Transverse colon (tissue), 4 donors: Measurements from ENCODE around the gene ICE2. TPM values are rescaled to one million over a fixed set of nuclear protein-coding genes. Genes with fewer than 3 reads are reported as not detected.

ENCODE experiments used
- DNase-seq: peaks from one replicate; pipeline ENCODE4 v3.0.0-alpha.2; 2019
- H3K27ac ChIP-seq, 4 donors: fragments of 200-600 bp; sonication (generic); 2 replicates each; pipeline ENCODE4 v1.5.1; 2016 to 2018; ENCODE audit warnings: inconsistent platforms in 4 of 4
- H3K27me3 ChIP-seq: fragments of 200-600 bp; sonication (generic); 2 replicates; pipeline ENCODE4 v1.5.1; 2017; ENCODE audit warnings: inconsistent platforms
- H3K36me3 ChIP-seq, 4 donors: fragments of 200-600 bp; sonication (generic); 2 replicates each; pipeline ENCODE4 v1.5.1; 2017 to 2019; ENCODE audit warnings: inconsistent platforms in 4 of 4
- H3K4me1 ChIP-seq, 4 donors: fragments of 200-600 bp; sonication (generic); 2 replicates each; pipeline ENCODE4 v1.5.1; 2017 to 2020; ENCODE audit warnings: inconsistent platforms in 4 of 4
- H3K4me3 ChIP-seq, 4 donors: fragments of 200-600 bp; sonication (generic); 1 replicate in 1 of 4; 2 replicates in 3 of 4; pipeline versions ENCODE4 v1.5.1 to v1.6.1; 2017 to 2019; ENCODE audit warnings: inconsistent platforms in 4 of 4
- H3K9me3 ChIP-seq, 2 donors: fragments of 200-600 bp; sonication (generic); 2 replicates each; pipeline ENCODE4 v1.5.1; 2017 to 2019; ENCODE audit warnings: inconsistent platforms in 2 of 2
- EP300 ChIP-seq: sonication (generic); formaldehyde crosslinking; IDR thresholded peaks from one replicate; pipeline ENCODE4 v1.6.1; 2017; ENCODE audit warnings: antibody characterized with exemption, low read depth
- POLR2A ChIP-seq: fragments of 450-650 bp; IDR thresholded peaks from one replicate; pipeline ENCODE4 v1.6.1; 2016; ENCODE audit warnings: antibody characterized with exemption, mild to moderate bottlenecking, moderate library complexity
- POLR2AphosphoS5 ChIP-seq, 3 donors: sonication (generic); formaldehyde crosslinking; IDR thresholded peaks; one replicate each; pipeline ENCODE4 v1.6.1; 2016; ENCODE audit warnings: antibody characterized with exemption in 3 of 3
- WGBS, 2 donors: methylation state at CpG; one replicate each; pipeline ENCODE4 v1.1.5; 2018; ENCODE audit warnings: low coverage in 1 of 2; 5-methylcytosine and 5-hydroxymethylcytosine counted together
- in situ Hi-C, 4 donors: fragments of 200-750 bp; cut with MboI; loops; one replicate each; pipeline versions ENCODE4 v1.15.0 to v1.15.1; 2017; ENCODE audit warnings: low sequenced_read_pairs in 3 of 4, low pct_ligation_motif_present in 1 of 4, low pct_unique_long_range_greater_than_20kb in 1 of 4
- intact Hi-C: fragments of 100-400 bp; cut with DNase I; formaldehyde crosslinking; loops from one replicate; pipeline ENCODE4 v1.15.1; 2023; ENCODE audit warnings: low total_unique reads
- total RNA-seq, 4 donors: library from RNA; depleted of rRNA; stranded (reverse); fragments of >200 nt; gene quantifications; one replicate each; pipeline ENCODE4 v1.1.0, GENCODE V29; 2016
- TF ChIP-seq, protein P1 (sequence below), 5 experiments: fragments of 200-600 bp in 3 of 5; fragments of 450-650 bp in 2 of 5; sonication (generic) in 3 of 5; IDR thresholded peaks; 1 replicate in 2 of 5; 2 replicates in 3 of 5; pipeline ENCODE4 v1.5.1; 2016 to 2017; ENCODE audit warnings: antibody characterized with exemption in 5 of 5, inconsistent platforms in 3 of 5, mild to moderate bottlenecking in 2 of 5, moderate library complexity in 1 of 5

Gene ICE2
- total RNA-seq, 4 donors from 2014 or later, result 14.6 to 83.4 (median 26.5) TPM

GRCh38 chr15:60379525-60380274 lies 99.2 kb downstream of the ICE2 start:
- in situ Hi-C loops (no loop called here), intact Hi-C loops (no loop called here)
- WGBS, 2 donors, result 51 to 60% methylated on average over 8 of the region's 8 CpGs
- Histone ChIP-seq H3K27me3 (no peaks in the 10 kb centered on the region), H3K36me3 (peaks cover 0 to 15% (median 5%) of the 10 kb centered on the region in 4 donors), H3K4me3 (no peak overlapping the region), H3K4me1 (peaks cover 0 to 41% (median 24%) of the 10 kb centered on the region in 4 donors), H3K9me3 (no peaks in the 10 kb centered on the region), H3K27ac (peak overlapping the region; percentile 51 to 72 (median 70))
- no peak for DNase-seq
- TF ChIP-seq, protein P1, sequence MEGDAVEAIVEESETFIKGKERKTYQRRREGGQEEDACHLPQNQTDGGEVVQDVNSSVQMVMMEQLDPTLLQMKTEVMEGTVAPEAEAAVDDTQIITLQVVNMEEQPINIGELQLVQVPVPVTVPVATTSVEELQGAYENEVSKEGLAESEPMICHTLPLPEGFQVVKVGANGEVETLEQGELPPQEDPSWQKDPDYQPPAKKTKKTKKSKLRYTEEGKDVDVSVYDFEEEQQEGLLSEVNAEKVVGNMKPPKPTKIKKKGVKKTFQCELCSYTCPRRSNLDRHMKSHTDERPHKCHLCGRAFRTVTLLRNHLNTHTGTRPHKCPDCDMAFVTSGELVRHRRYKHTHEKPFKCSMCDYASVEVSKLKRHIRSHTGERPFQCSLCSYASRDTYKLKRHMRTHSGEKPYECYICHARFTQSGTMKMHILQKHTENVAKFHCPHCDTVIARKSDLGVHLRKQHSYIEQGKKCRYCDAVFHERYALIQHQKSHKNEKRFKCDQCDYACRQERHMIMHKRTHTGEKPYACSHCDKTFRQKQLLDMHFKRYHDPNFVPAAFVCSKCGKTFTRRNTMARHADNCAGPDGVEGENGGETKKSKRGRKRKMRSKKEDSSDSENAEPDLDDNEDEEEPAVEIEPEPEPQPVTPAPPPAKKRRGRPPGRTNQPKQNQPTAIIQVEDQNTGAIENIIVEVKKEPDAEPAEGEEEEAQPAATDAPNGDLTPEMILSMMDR (IDR thresholded peaks at IDR 0.05), result no peak
- TF ChIP-seq EP300 (no peak), POLR2A (no peak), POLR2AphosphoS5 (IDR thresholded peaks at IDR 0.05) (peak; percentile 45 to 72 (median 61))

- Histone ChIP-seq H3K27me3 (no peaks in the 10 kb centered on the region), H3K36me3 (peaks cover 0 to 15% (median 5%) of the 10 kb centered on the region in 4 donors), H3K4me1 (peaks cover 0 to 47% (median 26%) of the 10 kb centered on the region in 4 donors), H3K4me3 (no peak overlapping the region), H3K27ac (peak overlapping the region; percentile 51 to 72 (median 64)), H3K9me3 (no peaks in the 10 kb centered on the region)
- TF ChIP-seq, protein P1 (IDR thresholded peaks at IDR 0.05), result no peak
- TF ChIP-seq POLR2AphosphoS5 (IDR thresholded peaks at IDR 0.05) (no peak), POLR2A (no peak), EP300 (no peak)
- in situ Hi-C loops, result no loop called here
- no peak for DNase-seq
- 100% methylated on average over 1 of the region's 1 CpG; no CpG with 5 or more reads in 1 of the 2 donors for WGBS, 2 donors
- intact Hi-C loops, result no loop called here
Measured at GRCh38 chr15:60379185-60379524, 99.8 kb downstream of the ICE2 start.

DNA sequence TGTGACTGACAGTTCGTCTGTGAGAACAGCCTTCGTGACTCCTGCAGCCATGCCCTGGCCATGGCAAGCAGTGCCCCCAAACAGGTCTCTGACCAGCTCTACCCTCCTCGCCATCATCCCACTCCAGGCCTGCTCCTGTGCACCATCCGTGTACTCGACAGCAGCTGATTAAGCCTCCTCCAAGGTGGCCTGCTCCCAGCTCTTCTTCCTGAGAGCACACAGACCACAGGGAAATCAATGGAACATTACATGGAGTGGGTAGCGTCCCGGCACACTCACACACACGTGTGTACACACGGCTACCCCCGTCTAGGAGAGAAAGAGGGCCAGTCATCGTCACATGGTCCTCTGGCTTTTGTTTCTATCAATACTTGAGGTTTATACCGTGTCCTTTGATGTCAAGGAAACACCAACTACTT lies 102.3 kb downstream of the ICE2 start:
- TF ChIP-seq POLR2A, result no peak
- no peak for TF ChIP-seq EP300
- TF ChIP-seq, protein P1 (IDR thresholded peaks at IDR 0.05), result no peak
- TF ChIP-seq POLR2AphosphoS5 (IDR thresholded peaks at IDR 0.05), result no peak
- Histone ChIP-seq H3K27ac (no peak overlapping the region), H3K36me3 (peaks cover 0 to 20% (median 5%) of the 10 kb centered on the region in 4 donors), H3K4me3 (no peak overlapping the region), H3K27me3 (no peaks in the 10 kb centered on the region), H3K9me3 (no peaks in the 10 kb centered on the region), H3K4me1 (peaks cover 8 to 66% (median 47%) of the 10 kb centered on the region in 4 donors)
- 94% methylated on average over 12 of the region's 12 CpGs; no CpG with 5 or more reads in 1 of the 2 donors for WGBS, 2 donors
- DNase-seq, result no peak
- intact Hi-C loops (no loop called here), in situ Hi-C loops (no loop called here)

DNA sequence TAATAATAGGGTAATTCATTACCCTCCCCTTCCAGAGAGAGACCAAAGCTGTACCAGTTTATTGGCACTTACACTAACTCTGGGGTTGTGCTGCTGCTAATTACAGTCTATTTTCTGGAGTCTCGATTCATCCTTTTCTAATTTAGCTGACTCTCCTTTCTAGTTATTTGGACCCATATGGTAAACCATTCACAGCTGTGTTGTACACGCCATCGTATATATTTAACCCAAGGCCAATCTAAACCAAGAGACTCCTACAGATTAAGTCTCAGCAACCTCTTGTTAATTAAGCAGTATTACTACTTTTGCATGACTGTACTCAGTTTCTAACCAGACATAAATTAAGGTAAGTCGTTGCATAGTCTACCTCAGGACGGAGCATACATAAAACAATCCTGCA lies 103.6 kb downstream of the ICE2 start:
- in situ Hi-C loops, result no loop called here
- H3K36me3 ChIP-seq, result peaks cover 0 to 20% (median 4%) of the 10 kb centered on the region in 4 donors
- H3K9me3 ChIP-seq, result no peaks in the 10 kb centered on the region
- DNase-seq, result no peak
- TF ChIP-seq POLR2AphosphoS5 (IDR thresholded peaks at IDR 0.05) (no peak), POLR2A (no peak), EP300 (no peak)
- TF ChIP-seq, protein P1 (IDR thresholded peaks at IDR 0.05), result no peak
- peak overlapping the region; percentile 51 to 78 (median 66) for H3K27ac ChIP-seq
- no peaks in the 10 kb centered on the region for H3K27me3 ChIP-seq
- intact Hi-C loops, result no loop called here
- WGBS, 2 donors, result 82 to 94% methylated on average over 5 of the region's 5 CpGs
- H3K4me1 ChIP-seq, result peaks cover 15 to 70% (median 55%) of the 10 kb centered on the region in 4 donors
- no peak overlapping the region for H3K4me3 ChIP-seq
